ENCODE results near the gene ORAI3.

- no peak for TF ChIP-seq SUZ12 (IDR thresholded peaks at IDR 0.05; ENCODE audit: extremely low read depth, insufficient read depth, insufficient read length)
- no peak for TF ChIP-seq YY1 (IDR thresholded peaks at IDR 0.05; ENCODE audit: insufficient read depth, insufficient read length)
These were observed 15.2 kb downstream of the ORAI3 start for GRCh38 chr16:30963925-30964511.
